ENCODE results near the gene CRAMP1. TPM values are rescaled to one million over a fixed set of nuclear protein-coding genes. Genes with fewer than 3 reads are reported as not detected.

The CRAMP1 gene
- total RNA-seq, 1 experiment from 2014 or later, result 22.9 TPM

- no peak for TF ChIP-seq ZBTB33 (IDR thresholded peaks at IDR 0.05; ENCODE audit: extremely low read depth, insufficient replicate concordance, low read length)
- no peak for TF ChIP-seq CBX3 (IDR thresholded peaks at IDR 0.05; ENCODE audit: low read depth)
- TF ChIP-seq JUND (IDR thresholded peaks at IDR 0.05), result no peak
- no peak for TF ChIP-seq POLR2A (IDR thresholded peaks at IDR 0.05; ENCODE audit: borderline replicate concordance, extremely low read depth, insufficient read depth, insufficient read length)
- TF ChIP-seq TCF7L2 (IDR thresholded peaks at IDR 0.05; ENCODE audit: borderline replicate concordance, extremely low read depth, insufficient read depth, insufficient read length), result no peak
- no peak for TF ChIP-seq CTCF (IDR thresholded peaks at IDR 0.05 in 2 of 3, conservative IDR thresholded peaks at IDR 0.05 in 1 of 3; ENCODE audit: borderline replicate concordance in 1 of 3, insufficient read depth in 1 of 3, low read depth in 2 of 3, low read length in 2 of 3)
- TF ChIP-seq POLR2AphosphoS5 (IDR thresholded peaks at IDR 0.05; ENCODE audit: low read depth, low read length), result no peak
- no peak for TF ChIP-seq EZH2 (IDR thresholded peaks at IDR 0.05)
- no peak for TF ChIP-seq RAD21 (IDR thresholded peaks at IDR 0.05; ENCODE audit: low read depth)
- TF ChIP-seq ELF1 (IDR thresholded peaks at IDR 0.05; ENCODE audit: borderline replicate concordance, low read depth), result no peak
- TF ChIP-seq EZH2phosphoT487 (IDR thresholded peaks at IDR 0.05; ENCODE audit: borderline replicate concordance), result no peak
- TF ChIP-seq ATF3 (IDR thresholded peaks at IDR 0.05), result no peak
- no peak for ATAC-seq
- Histone ChIP-seq H3K4me3 (replicated peaks in 1 of 2; ENCODE audit: low read depth in 1 of 2, low read length in 2 of 2) (no peak overlapping the region), H3K79me2 (ENCODE audit: insufficient read depth, low read length) (no peaks in the 10 kb centered on the region), H3K9me3 (ENCODE audit: control insufficient read depth in 1 of 2, insufficient read depth in 1 of 2, low read depth in 1 of 2, low read length in 2 of 2) (no peaks in the 10 kb centered on the region), H3K27me3 (ENCODE audit: insufficient read depth, low read length) (no peaks in the 10 kb centered on the region), H3K9me2 (ENCODE audit: insufficient read depth) (no peaks in the 10 kb centered on the region), H4K20me1 (ENCODE audit: insufficient read depth) (no peaks in the 10 kb centered on the region), H3K27ac (ENCODE audit: low read depth, low read length) (no peak overlapping the region), H3K4me1 (ENCODE audit: control insufficient read depth in 1 of 2, insufficient read depth in 2 of 2, low read length in 2 of 2) (no peaks in the 10 kb centered on the region), H3K36me3 (ENCODE audit: control insufficient read depth in 1 of 2, insufficient read depth in 2 of 2, low read length in 2 of 2) (peaks cover 35 to 51% of the 10 kb centered on the region in 2 experiments), H2AFZ (ENCODE audit: low read depth, low read length, poor library complexity, severe bottlenecking) (no peak overlapping the region), H3K9ac (ENCODE audit: low read length) (no peak overlapping the region), H3K4me2 (ENCODE audit: low read length) (no peak overlapping the region)
- RAD21 ChIA-PET (ENCODE audit: low non-redundant PET in 1 of 2, low total read pairs in 2 of 2, uncharacterized antibody in 2 of 2, unreplicated experiment in 2 of 2), result no interaction called here
- POLR2A ChIA-PET, result interaction anchor here (1.0 kb wide), 1 partner anchor 12 kb away, joined by 3 read pairs; the partner anchor contains the start of gene JPT2
- no TSS peak for BruUV-seq (replicated peaks)
- CTCF ChIA-PET, result no interaction called here
- intact Hi-C loops (cut with micrococcal nuclease), result no loop called here
- no peak for DNase-seq (ENCODE audit: low read depth, low spot score)
Observed at GRCh38 chr16:1666316-1666715, 54.2 kb downstream of the CRAMP1 start.
